SU-DHL-6 (cell line): ENCODE measurements around the gene SUN1.

Experiments
- EZH2phosphoT487 ChIP-seq: fragments of 200-600 bp; sonication (generic), shearing (Covaris generic); conservative IDR thresholded peaks from 2 replicates; pipeline ENCODE4 v1.6.1; 2018; ENCODE audit warnings: mild to moderate bottlenecking, antibody characterized with exemption, low read length, moderate library complexity, mixed read lengths
- TF ChIP-seq, protein P1 (sequence below): fragments of 200-600 bp; sonication (generic); IDR thresholded peaks from one replicate; pipeline ENCODE4 v1.5.1; 2017; ENCODE audit warnings: antibody characterized with exemption, mild to moderate bottlenecking, low read length, moderate library complexity; ENCODE audit not compliant: insufficient read depth, poor library complexity, severe bottlenecking

DNA sequence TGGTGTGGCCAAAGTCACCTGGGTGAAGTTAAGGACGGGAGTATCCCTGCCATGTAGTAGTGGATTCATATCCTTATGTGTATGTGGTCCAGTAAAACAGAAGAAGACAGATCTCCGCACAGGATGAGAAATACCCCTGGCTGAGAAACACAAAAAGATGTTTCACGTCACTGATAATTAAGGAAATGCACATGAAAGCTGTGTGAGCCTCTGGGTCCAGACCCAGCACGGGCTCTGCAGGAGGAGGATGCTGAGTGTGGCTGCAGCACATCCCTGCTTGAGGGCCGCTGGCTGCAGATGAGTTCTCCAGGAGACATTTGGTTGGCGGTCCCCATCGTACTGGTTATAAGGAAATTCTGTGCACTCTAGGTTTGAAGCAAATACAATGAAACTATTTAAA lies 8.2 kb upstream of the SUN1 start:
- TF ChIP-seq, protein P1, sequence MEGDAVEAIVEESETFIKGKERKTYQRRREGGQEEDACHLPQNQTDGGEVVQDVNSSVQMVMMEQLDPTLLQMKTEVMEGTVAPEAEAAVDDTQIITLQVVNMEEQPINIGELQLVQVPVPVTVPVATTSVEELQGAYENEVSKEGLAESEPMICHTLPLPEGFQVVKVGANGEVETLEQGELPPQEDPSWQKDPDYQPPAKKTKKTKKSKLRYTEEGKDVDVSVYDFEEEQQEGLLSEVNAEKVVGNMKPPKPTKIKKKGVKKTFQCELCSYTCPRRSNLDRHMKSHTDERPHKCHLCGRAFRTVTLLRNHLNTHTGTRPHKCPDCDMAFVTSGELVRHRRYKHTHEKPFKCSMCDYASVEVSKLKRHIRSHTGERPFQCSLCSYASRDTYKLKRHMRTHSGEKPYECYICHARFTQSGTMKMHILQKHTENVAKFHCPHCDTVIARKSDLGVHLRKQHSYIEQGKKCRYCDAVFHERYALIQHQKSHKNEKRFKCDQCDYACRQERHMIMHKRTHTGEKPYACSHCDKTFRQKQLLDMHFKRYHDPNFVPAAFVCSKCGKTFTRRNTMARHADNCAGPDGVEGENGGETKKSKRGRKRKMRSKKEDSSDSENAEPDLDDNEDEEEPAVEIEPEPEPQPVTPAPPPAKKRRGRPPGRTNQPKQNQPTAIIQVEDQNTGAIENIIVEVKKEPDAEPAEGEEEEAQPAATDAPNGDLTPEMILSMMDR: no peak
- TF ChIP-seq EZH2phosphoT487: no peak
